Neural progenitor cell (in vitro differentiated cells): ENCODE results near the gene PLEKHG2.

Experiments used
- EZH2 ChIP-seq: fragments of 200-600 bp; sonication (generic); IDR thresholded peaks from 2 replicates; pipeline ENCODE4 v1.6.1; 2017; ENCODE audit warnings: antibody characterized with exemption, mild to moderate bottlenecking, moderate library complexity
- TF ChIP-seq, protein P1 (sequence below): fragments of 200-600 bp; sonication (generic); IDR thresholded peaks from 2 replicates; pipeline ENCODE4 v1.5.1; 2017; ENCODE audit warnings: antibody characterized with exemption, mild to moderate bottlenecking

DNA sequence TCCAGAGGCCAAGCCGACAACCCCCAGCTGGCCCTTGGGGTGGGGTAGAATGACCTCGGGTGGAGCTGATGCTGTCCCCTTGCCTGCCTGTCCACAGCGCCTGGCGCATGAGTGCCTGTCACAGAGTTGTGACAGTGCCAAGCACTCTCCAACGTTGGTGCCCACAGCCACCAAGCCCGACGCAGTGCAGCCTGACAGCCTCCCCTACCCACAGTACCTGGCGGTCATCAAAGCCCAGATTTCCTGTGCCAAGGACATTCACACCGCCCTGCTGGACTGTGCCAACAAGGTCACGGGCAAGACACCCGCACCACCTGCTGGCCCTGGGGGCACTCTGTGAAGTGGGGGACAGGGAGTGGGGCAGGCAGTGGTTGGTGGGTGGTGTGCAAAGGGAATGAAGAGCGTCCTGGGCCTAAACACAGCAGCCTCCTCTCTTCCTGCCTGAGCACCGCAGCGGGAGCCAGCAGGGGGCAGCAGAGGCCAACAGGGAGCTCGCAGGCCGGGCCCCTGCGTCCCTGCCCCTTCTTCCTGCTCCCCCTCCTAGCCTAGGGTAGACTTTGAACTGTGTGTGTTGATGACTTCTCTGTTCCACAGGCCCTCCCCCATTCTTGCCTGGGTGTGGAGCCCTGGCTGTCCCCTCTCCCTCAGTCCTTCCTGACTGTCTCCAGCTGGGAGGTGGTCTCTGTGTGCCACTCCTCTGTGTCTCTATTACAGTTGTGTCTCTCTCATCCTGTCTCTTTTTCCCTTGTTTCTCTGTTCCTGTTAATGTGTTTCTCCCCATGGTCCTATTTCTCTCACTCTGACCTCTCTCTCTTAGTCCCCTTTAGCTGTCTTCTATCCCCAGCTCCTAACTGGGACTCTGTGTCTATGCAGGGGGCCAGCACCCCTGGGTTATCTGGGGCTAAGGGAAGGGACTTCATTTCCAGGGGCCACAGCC, 14.8 kb upstream of the PLEKHG2 start:
- TF ChIP-seq EZH2, result no peak
- TF ChIP-seq, protein P1, sequence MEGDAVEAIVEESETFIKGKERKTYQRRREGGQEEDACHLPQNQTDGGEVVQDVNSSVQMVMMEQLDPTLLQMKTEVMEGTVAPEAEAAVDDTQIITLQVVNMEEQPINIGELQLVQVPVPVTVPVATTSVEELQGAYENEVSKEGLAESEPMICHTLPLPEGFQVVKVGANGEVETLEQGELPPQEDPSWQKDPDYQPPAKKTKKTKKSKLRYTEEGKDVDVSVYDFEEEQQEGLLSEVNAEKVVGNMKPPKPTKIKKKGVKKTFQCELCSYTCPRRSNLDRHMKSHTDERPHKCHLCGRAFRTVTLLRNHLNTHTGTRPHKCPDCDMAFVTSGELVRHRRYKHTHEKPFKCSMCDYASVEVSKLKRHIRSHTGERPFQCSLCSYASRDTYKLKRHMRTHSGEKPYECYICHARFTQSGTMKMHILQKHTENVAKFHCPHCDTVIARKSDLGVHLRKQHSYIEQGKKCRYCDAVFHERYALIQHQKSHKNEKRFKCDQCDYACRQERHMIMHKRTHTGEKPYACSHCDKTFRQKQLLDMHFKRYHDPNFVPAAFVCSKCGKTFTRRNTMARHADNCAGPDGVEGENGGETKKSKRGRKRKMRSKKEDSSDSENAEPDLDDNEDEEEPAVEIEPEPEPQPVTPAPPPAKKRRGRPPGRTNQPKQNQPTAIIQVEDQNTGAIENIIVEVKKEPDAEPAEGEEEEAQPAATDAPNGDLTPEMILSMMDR, result peak; percentile 87
